Cerebellar nuclear complex (tissue), 1 donor: ENCODE results near the gene RPRD2.
A peak's percentile ranks its signal among the peaks of the same experiment; 100 is the strongest.
"Not testable (repeated sequence)": the region's sequence is repeated elsewhere in the genome, so short reads cannot be mapped to it uniquely, and the experiment has no call there.

Experiments
- DNase-seq, 2 experiments: peaks; one replicate each; lab custom pipeline; 2025; lab: John Stamatoyannopoulos, UW

Gene RPRD2

GRCh38 chr1:150363426-150364230 lies at the start of gene RPRD2:
Gene RPRD2, plus strand, starts transcription at chr1:150364147. Its CDS starts 568 bp downstream, at chr1:150364715.
- peak; percentile 86 to 97 for DNase-seq

GRCh38 chr1:150314691-150315090 lies 49.3 kb upstream of the RPRD2 start:
- not testable (repeated sequence) for DNase-seq

GRCh38 chr1:150320667-150320978 lies 43.3 kb upstream of the RPRD2 start:
- no peak for DNase-seq

- DNase-seq, result no peak
These were observed 42.2 kb upstream of the RPRD2 start for GRCh38 chr1:150321826-150322166.

GRCh38 chr1:150322310-150322709 lies 41.6 kb upstream of the RPRD2 start:
- no peak for DNase-seq

GRCh38 chr1:150332651-150333290 lies 31.2 kb upstream of the RPRD2 start:
- DNase-seq, result no peak

- DNase-seq, result no peak
These were observed 17.6 kb upstream of the RPRD2 start for GRCh38 chr1:150346316-150346715.

- no peak for DNase-seq
These were observed 11.1 kb upstream of the RPRD2 start for GRCh38 chr1:150352866-150353265.

GRCh38 chr1:150362721-150363425 lies 1.1 kb upstream of the RPRD2 start:
- DNase-seq, result peak in 1 of 2 experiments; percentile 53

GRCh38 chr1:150364231-150365003 lies 470 bp downstream of the RPRD2 start:
- peak in 1 of 2 experiments; percentile 20 for DNase-seq

- no peak for DNase-seq
These were observed 2.0 kb downstream of the RPRD2 start for GRCh38 chr1:150365941-150366340.

GRCh38 chr1:150366416-150367296 lies 2.7 kb downstream of the RPRD2 start:
- DNase-seq, result no peak

- no peak for DNase-seq
These were observed 7.2 kb downstream of the RPRD2 start for GRCh38 chr1:150371110-150371509.

- no peak for DNase-seq
These were observed 8.6 kb downstream of the RPRD2 start for GRCh38 chr1:150372580-150372979.

GRCh38 chr1:150376110-150376509 lies 12.2 kb downstream of the RPRD2 start:
- DNase-seq, result no peak

GRCh38 chr1:150383631-150384324 lies 19.8 kb downstream of the RPRD2 start:
- no peak for DNase-seq

- no peak for DNase-seq
These were observed 21.8 kb downstream of the RPRD2 start for GRCh38 chr1:150385537-150386445.

- DNase-seq, result no peak
These were observed 22.6 kb downstream of the RPRD2 start for GRCh38 chr1:150386592-150386991.

GRCh38 chr1:150387200-150387599 lies 23.3 kb downstream of the RPRD2 start:
- DNase-seq, result no peak

- no peak for DNase-seq
These were observed 24.3 kb downstream of the RPRD2 start for GRCh38 chr1:150388241-150388640.
